Measurements from ENCODE around the gene FAM110A.
"Not testable (repeated sequence)": the region's sequence is repeated elsewhere in the genome, so short reads cannot be mapped to it uniquely, and the experiment has no call there.

Gene FAM110A

GRCh38 chr20:845226-845868, 11.8 kb downstream of the FAM110A start:
- DNase-seq: no peak

- DNase-seq: no peak
Observed at GRCh38 chr20:845941-846893, 12.7 kb downstream of the FAM110A start.

DNA sequence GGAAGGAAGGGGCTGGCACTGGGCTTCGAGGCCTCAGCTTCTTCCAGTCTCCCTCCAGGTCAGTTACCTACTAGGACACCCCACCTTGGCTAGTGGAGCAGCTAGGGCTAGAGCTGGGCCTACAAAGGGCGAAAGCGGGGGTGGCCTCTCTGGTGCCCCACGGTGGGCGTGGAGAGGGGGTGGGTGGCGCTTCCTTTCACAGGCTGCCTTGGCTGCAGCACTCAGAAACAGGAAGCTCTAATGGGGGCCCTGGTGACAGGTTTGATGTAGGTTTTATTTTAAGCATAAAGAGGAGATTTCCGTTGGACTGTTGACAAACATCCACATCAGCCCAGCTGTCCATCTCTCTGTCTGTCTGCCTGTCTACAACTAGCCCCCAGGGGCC, 13.4 kb downstream of the FAM110A start:
- DNase-seq: no peak

- no peak for DNase-seq
Observed at GRCh38 chr20:848193-848592, 14.7 kb downstream of the FAM110A start.

GRCh38 chr20:848731-849130, 15.2 kb downstream of the FAM110A start:
- DNase-seq: not testable (repeated sequence)

DNA sequence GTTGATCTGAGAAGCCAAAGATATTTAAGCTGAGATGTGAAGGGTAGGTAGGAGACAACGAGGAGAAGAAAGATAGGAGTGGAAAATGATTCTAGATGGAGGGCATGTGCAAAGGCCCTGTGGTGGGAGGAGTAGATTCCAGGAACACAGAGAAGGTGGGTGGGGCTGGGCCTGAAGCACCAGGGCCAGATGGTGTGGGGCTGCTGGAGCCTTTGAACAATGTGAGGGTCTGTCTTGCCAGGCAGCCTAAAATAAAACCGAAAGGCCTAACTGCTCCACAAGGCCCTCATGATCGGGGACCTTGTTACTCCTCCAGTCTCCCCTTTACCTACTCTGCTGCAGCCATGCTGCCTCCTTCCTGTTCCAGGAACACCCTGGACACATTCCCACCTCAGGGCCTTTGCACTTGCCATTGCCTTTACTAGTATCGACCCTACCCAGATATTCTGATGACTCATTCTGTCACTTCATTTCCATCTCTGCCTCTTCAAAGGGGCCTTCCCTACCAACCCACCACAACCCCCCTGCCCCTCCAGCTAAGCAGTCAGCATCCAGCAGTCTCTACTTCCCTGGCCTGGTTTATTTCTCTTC, 20.0 kb downstream of the FAM110A start:
- no peak for DNase-seq

DNA sequence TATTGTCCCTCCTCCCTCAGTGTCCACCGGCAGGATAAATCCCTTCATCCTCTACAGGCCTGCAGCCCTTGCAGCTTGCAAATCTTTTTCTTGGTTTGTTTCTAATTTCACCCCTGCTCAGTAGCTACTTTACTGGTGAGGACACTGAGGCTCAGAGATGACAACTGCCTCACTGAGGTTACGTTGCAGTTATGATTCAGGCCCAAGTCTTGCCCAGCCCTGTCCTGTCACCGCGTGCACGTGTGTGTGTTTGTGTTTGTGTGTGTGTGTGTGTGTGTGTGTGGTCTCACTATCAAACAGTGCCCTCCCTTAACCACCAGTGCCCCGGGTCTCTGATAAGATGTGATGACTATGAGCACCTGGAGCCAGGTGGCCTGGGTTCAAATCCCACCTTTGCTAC, 21.1 kb downstream of the FAM110A start:
- DNase-seq: no peak

DNA sequence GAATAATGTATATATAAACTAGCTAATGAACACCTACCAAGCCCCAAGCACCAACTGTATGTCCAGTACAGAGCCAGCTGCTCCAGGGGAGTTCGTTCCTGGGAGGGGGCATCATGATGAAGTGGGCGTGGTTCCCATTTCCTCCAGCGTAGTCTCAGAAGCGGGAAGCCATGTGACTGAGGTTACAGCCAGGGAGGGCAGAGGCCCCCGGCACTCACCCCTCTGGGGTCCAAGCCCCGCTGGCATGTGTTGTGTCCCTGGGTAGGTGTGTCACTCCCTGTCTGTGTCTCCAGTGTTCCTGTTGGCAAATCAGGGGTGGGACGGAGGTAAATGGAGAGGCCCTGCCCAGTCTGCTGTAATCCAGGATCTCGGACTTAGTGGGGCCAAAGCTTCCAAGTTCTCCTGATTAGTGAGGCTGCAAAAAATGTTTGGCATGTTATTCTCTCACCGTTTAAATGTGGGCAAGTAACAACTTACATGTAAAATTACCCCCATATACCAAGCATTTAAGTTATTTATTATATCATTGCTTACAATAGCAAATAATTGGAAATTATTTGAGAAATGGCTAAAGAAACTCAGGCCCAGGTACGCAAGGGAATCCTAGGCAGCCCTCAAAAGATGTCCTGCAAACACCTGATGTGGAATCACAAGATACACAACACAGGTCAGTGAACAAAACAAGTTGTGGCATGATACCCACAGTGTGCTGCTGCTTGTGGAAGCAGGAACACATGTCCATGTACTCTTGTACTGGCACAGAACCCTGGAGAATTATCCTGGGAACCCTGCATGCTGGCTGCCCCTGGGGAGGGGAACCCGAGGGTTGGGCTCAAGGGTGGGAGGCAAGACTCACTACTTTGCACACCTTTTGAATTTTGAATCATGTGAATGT, 22.2 kb downstream of the FAM110A start:
- no peak for DNase-seq

GRCh38 chr20:856361-856775, 22.9 kb downstream of the FAM110A start:
- DNase-seq: no peak

DNA sequence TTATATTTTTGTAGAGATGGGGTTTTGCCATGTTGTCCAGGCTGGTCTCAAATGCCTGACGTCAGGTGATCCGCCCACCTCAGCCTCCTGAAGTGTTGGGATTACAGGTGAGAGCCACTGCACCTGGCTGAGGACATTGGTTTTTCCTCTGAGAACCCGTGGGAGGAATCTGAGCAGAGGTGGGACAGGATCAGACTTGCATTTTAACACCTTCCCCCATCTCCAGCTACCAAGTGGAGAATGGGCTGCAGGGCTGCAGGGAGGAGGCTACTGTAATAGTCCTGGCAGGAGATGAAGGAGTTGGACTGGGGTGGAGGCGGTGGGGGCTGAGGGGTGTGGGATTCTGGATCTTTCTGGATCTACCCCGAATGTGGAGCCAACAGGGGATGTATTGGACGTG, 24.5 kb downstream of the FAM110A start:
- DNase-seq: no peak

DNA sequence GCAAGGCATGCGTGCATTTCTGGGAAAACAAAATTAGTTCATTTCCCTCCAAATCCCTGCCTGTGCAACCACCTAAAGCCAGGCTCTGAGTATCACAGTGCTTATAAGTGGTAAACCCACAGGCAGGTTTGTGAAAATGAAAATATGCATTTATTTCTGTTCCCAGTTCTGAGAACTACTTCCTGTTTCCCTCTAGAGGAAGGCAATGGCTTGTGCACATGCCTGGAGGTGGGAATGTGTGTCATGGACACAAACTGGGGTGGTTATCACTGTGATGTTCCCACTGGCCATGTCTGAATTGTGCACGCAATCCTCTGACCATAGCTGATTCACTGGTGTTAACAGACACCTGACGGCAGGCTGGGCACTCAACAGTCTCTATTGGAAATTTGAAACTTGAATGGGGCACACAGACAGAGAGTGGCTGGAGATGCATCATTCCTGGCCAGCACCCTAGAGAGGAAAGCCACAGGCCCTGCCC, 26.3 kb downstream of the FAM110A start:
- DNase-seq: no peak

- no peak for DNase-seq
Observed at GRCh38 chr20:860891-861290, 27.4 kb downstream of the FAM110A start.

DNA sequence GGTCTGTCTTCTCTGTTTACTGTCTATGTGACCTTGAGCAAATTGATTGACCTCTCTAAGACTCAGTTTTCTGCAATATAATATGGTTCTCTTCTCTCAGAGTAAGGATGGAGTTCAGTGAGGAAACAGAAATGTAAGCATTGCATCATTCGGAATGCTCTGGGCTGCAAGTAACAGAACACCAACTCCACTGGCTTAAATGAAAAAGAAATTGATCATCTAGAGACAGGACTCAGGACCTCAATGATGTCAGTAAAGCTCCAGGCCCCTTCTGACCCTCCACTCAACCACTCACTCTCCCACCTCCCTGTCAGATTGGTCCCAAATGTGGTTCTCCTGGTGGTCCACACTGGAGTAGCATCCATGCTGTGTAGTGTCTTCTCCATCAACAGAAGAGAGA, 31.9 kb downstream of the FAM110A start:
- DNase-seq: no peak

DNA sequence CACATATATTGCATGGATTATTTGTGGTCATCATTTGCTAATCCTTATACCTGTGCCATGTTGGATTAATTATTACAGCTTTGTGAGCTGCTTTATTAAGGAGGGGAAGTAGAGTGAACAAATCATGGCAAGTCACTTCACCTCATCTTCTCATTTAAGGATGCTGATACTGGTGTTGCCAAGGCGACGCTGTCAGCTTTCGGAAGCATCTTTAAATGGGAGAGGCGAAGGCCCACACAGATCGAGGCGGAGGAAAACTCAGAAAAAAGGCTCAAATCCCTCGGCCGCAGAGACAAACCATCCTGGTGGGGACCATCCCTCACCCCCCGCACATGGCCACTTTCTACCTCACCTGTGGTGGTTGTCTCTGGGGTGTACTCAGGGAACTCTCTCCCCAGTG, 34.8 kb downstream of the FAM110A start:
- DNase-seq: no peak

GRCh38 chr20:869606-870005, 36.1 kb downstream of the FAM110A start:
- DNase-seq: no peak

GRCh38 chr20:870758-871157, 37.2 kb downstream of the FAM110A start:
- no peak for DNase-seq

DNA sequence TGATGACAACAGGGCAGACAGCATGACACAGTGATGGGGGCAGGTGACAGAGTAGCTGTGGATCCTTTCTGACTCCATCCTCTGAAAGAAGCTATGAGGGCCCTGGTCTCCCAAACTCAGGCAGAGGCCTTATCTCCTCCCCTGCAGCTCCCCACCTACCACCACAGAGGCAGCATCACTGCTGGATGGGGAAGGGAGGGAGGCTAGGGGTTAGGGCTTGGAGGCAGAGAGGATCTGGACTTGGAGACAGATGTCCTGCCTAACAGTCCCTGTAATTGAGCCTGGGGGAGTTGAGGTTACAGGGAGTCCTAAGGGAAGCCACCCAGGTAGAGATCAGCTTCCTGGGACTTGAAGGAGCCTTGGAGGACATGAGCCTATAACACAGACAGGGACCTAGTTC, 37.9 kb downstream of the FAM110A start:
- DNase-seq: no peak

- DNase-seq: no peak
Observed at GRCh38 chr20:871948-872347, 38.4 kb downstream of the FAM110A start.

- DNase-seq: no peak
Observed at GRCh38 chr20:872855-873520, 39.5 kb downstream of the FAM110A start.

DNA sequence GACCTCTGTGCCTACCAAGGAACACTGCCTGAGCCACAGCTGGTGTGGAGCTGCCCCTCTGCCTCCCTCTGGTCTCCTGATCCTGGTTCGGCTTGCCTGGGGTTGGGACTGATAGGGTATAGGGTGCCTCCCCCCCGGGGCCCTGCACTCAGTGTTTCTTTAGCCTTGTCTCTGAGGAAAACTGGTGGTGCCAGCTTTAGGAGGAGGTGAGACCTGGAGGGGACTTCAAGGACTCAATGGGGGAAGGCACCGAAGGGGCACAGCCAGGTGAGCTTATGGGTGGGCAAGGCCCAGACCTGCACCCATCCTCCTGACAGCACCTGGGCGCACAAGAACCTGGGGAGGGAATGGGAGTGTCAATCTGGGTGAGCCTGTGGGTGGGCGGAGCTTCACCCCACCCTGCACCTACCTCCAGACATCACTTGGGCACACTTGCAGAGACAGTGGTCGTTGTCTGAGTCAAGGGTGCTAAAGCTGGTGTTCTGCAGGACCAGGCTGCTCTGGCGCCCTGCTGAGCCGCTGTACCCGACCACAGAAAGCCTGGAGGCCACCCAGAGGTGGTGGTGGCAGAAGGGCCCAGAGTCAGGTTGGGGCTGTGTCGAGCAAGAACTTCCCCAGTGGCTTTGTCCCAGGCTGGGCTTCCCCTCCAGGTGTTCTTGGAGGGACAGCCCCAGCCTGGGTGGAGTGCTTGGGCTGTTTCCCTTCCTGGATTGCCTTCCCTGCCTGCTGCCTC, 40.5 kb downstream of the FAM110A start:
- no peak for DNase-seq

- no peak for DNase-seq
Observed at GRCh38 chr20:875115-875514, 41.6 kb downstream of the FAM110A start.
